Adipocyte (in vitro differentiated cells): ENCODE measurements around the gene TDRD7.
A peak's percentile ranks its signal among the peaks of the same experiment; 100 is the strongest.

Source experiments
- DNase-seq: peaks from one replicate; pipeline ENCODE4 v3.0.0-alpha.2; 2015; ENCODE audit warnings: low read depth
- H3K27me3 ChIP-seq: replicated peaks from 2 replicates; pipeline ENCODE4 v1.7.0; 2013; ENCODE audit warnings: mild to moderate bottlenecking, low read length, moderate library complexity; ENCODE audit not compliant: control insufficient read depth, insufficient read depth
- H3K36me3 ChIP-seq: 2 replicates; pipeline ENCODE4 v1.7.0; 2013; ENCODE audit warnings: low read length, mild to moderate bottlenecking, moderate library complexity; ENCODE audit not compliant: control insufficient read depth, insufficient read depth, severe bottlenecking
- H3K4me1 ChIP-seq: 2 replicates; pipeline ENCODE4 v1.7.0; 2013; ENCODE audit warnings: mild to moderate bottlenecking, low read length, moderate library complexity; ENCODE audit not compliant: control insufficient read depth, insufficient read depth
- H3K4me3 ChIP-seq: 2 replicates; pipeline ENCODE4 v1.7.0; 2013; ENCODE audit warnings: mild to moderate bottlenecking, low read length, moderate library complexity
- H3K9ac ChIP-seq: 2 replicates; pipeline ENCODE4 v1.7.0; 2013; ENCODE audit warnings: mild to moderate bottlenecking, low read length, moderate library complexity
- H3K9me3 ChIP-seq: 2 replicates; pipeline ENCODE4 v1.7.0; 2013; ENCODE audit warnings: mild to moderate bottlenecking, low read length, moderate library complexity; ENCODE audit not compliant: control insufficient read depth

Gene TDRD7

GRCh38 chr9:97411789-97412625 is at the start of gene TDRD7:
Gene TDRD7 (plus strand): TSS chr9:97412096. CDS start chr9:97428466, 16,370 bp downstream.
- Histone ChIP-seq H3K36me3 (no peaks in the 10 kb centered on the region), H3K9me3 (peaks cover 10% of the 10 kb centered on the region), H3K4me1 (peaks cover 9% of the 10 kb centered on the region), H3K9ac (peak within 1 kb of the TSS; percentile 78), H3K27me3 (peaks cover 18% of the 10 kb centered on the region), H3K4me3 (peak within 1 kb of the TSS; percentile 84)
- peak; percentile 96 for DNase-seq

GRCh38 chr9:97362777-97363545 is 48.9 kb upstream of the TDRD7 start:
- H3K4me3 ChIP-seq = no peak overlapping the region
- H3K27me3 ChIP-seq = no peaks in the 10 kb centered on the region
- H3K9me3 ChIP-seq = no peaks in the 10 kb centered on the region
- H3K9ac ChIP-seq = no peak overlapping the region
- H3K4me1 ChIP-seq = no peaks in the 10 kb centered on the region
- peaks cover 6% of the 10 kb centered on the region for H3K36me3 ChIP-seq
- no peak for DNase-seq

GRCh38 chr9:97363661-97364299 is 48.1 kb upstream of the TDRD7 start:
- H3K36me3 ChIP-seq = peaks cover 6% of the 10 kb centered on the region
- no peak overlapping the region for H3K4me3 ChIP-seq
- no peaks in the 10 kb centered on the region for H3K27me3 ChIP-seq
- no peak overlapping the region for H3K9ac ChIP-seq
- H3K9me3 ChIP-seq = peaks cover 3% of the 10 kb centered on the region
- no peak for DNase-seq
- no peaks in the 10 kb centered on the region for H3K4me1 ChIP-seq

GRCh38 chr9:97364769-97365490 is 47.0 kb upstream of the TDRD7 start:
- no peaks in the 10 kb centered on the region for H3K4me1 ChIP-seq
- no peak for DNase-seq
- no peaks in the 10 kb centered on the region for H3K27me3 ChIP-seq
- H3K4me3 ChIP-seq = no peak overlapping the region
- peaks cover 6% of the 10 kb centered on the region for H3K36me3 ChIP-seq
- H3K9me3 ChIP-seq = peaks cover 10% of the 10 kb centered on the region
- H3K9ac ChIP-seq = no peak overlapping the region

GRCh38 chr9:97365634-97366033 is 46.3 kb upstream of the TDRD7 start:
- H3K4me1 ChIP-seq = no peaks in the 10 kb centered on the region
- H3K9me3 ChIP-seq = peaks cover 10% of the 10 kb centered on the region
- no peak overlapping the region for H3K9ac ChIP-seq
- no peaks in the 10 kb centered on the region for H3K27me3 ChIP-seq
- H3K36me3 ChIP-seq = peaks cover 11% of the 10 kb centered on the region
- no peak overlapping the region for H3K4me3 ChIP-seq
- no peak for DNase-seq

- no peak overlapping the region for H3K4me3 ChIP-seq
- H3K9ac ChIP-seq = no peak overlapping the region
- H3K4me1 ChIP-seq = no peaks in the 10 kb centered on the region
- H3K27me3 ChIP-seq = no peaks in the 10 kb centered on the region
- peaks cover 10% of the 10 kb centered on the region for H3K9me3 ChIP-seq
- no peak for DNase-seq
- H3K36me3 ChIP-seq = peaks cover 11% of the 10 kb centered on the region
Measured at GRCh38 chr9:97366476-97366875, 45.4 kb upstream of the TDRD7 start.

GRCh38 chr9:97366889-97367288 is 45.0 kb upstream of the TDRD7 start:
- Histone ChIP-seq H3K27me3 (no peaks in the 10 kb centered on the region), H3K4me1 (no peaks in the 10 kb centered on the region), H3K9ac (no peak overlapping the region), H3K36me3 (peaks cover 11% of the 10 kb centered on the region), H3K4me3 (no peak overlapping the region), H3K9me3 (peaks cover 10% of the 10 kb centered on the region)
- DNase-seq = no peak

GRCh38 chr9:97367729-97368128 is 44.2 kb upstream of the TDRD7 start:
- no peak for DNase-seq
- Histone ChIP-seq H3K27me3 (no peaks in the 10 kb centered on the region), H3K4me3 (no peak overlapping the region), H3K9ac (no peak overlapping the region), H3K9me3 (peaks cover 10% of the 10 kb centered on the region), H3K4me1 (no peaks in the 10 kb centered on the region), H3K36me3 (peaks cover 11% of the 10 kb centered on the region)

- H3K9ac ChIP-seq = no peak overlapping the region
- no peak for DNase-seq
- peaks cover 10% of the 10 kb centered on the region for H3K9me3 ChIP-seq
- H3K36me3 ChIP-seq = peaks cover 11% of the 10 kb centered on the region
- H3K27me3 ChIP-seq = no peaks in the 10 kb centered on the region
- H3K4me3 ChIP-seq = no peak overlapping the region
- H3K4me1 ChIP-seq = no peaks in the 10 kb centered on the region
Measured at GRCh38 chr9:97368964-97369363, 42.9 kb upstream of the TDRD7 start.

GRCh38 chr9:97372580-97372979 is 39.3 kb upstream of the TDRD7 start:
- peaks cover 10% of the 10 kb centered on the region for H3K36me3 ChIP-seq
- H3K4me1 ChIP-seq = no peaks in the 10 kb centered on the region
- H3K27me3 ChIP-seq = no peaks in the 10 kb centered on the region
- peaks cover 10% of the 10 kb centered on the region for H3K9me3 ChIP-seq
- no peak overlapping the region for H3K9ac ChIP-seq
- no peak overlapping the region for H3K4me3 ChIP-seq
- DNase-seq = no peak
